Measurements from ENCODE around the gene PSMD8. TPM values are rescaled to one million over a fixed set of nuclear protein-coding genes. Genes with fewer than 3 reads are reported as not detected.
A peak's percentile ranks its signal among the peaks of the same experiment; 100 is the strongest.
"Not testable (repeated sequence)": the region's sequence is repeated elsewhere in the genome, so short reads cannot be mapped to it uniquely, and the experiment has no call there.

Gene PSMD8
- total RNA-seq, 1 donor from 2014 or later, result 316 TPM

- no peak for TF ChIP-seq CTCF (IDR thresholded peaks at IDR 0.05; ENCODE audit: insufficient read depth, low read length, poor library complexity, severe bottlenecking)
- Histone ChIP-seq H3K27me3 (ENCODE audit: control insufficient read depth, insufficient read depth, low read length) (peaks cover 50% of the 10 kb centered on the region), H3K4me3 (ENCODE audit: low read depth, low read length) (no peak overlapping the region), H3K36me3 (ENCODE audit: control insufficient read depth, insufficient read depth, low read length) (no peaks in the 10 kb centered on the region)
- DNase-seq (ENCODE audit: low read depth), result no peak
These were observed 14.9 kb upstream of the PSMD8 start for GRCh38 chr19:38359242-38360021.

GRCh38 chr19:38360351-38360750, 14.0 kb upstream of the PSMD8 start:
- Histone ChIP-seq H3K27me3 (ENCODE audit: control insufficient read depth, insufficient read depth, low read length) (peaks cover 47% of the 10 kb centered on the region), H3K4me3 (ENCODE audit: low read depth, low read length) (no peak overlapping the region), H3K36me3 (ENCODE audit: control insufficient read depth, insufficient read depth, low read length) (no peaks in the 10 kb centered on the region)
- TF ChIP-seq CTCF (IDR thresholded peaks at IDR 0.05; ENCODE audit: insufficient read depth, low read length, poor library complexity, severe bottlenecking), result no peak
- no peak for DNase-seq (ENCODE audit: low read depth)

GRCh38 chr19:38360839-38361631, 13.3 kb upstream of the PSMD8 start:
- no peak for DNase-seq (ENCODE audit: low read depth)
- Histone ChIP-seq H3K27me3 (ENCODE audit: control insufficient read depth, insufficient read depth, low read length) (peaks cover 47% of the 10 kb centered on the region), H3K4me3 (ENCODE audit: low read depth, low read length) (peak overlapping the region; percentile 58), H3K36me3 (ENCODE audit: control insufficient read depth, insufficient read depth, low read length) (no peaks in the 10 kb centered on the region)
- TF ChIP-seq CTCF (IDR thresholded peaks at IDR 0.05; ENCODE audit: insufficient read depth, low read length, poor library complexity, severe bottlenecking), result no peak

- H3K4me3 ChIP-seq (ENCODE audit: low read depth, low read length), result peak overlapping the region; percentile 58
- no peaks in the 10 kb centered on the region for H3K36me3 ChIP-seq (ENCODE audit: control insufficient read depth, insufficient read depth, low read length)
- peak; percentile 50 for DNase-seq (ENCODE audit: low read depth)
- peaks cover 41% of the 10 kb centered on the region for H3K27me3 ChIP-seq (ENCODE audit: control insufficient read depth, insufficient read depth, low read length)
- no peak for TF ChIP-seq CTCF (IDR thresholded peaks at IDR 0.05; ENCODE audit: insufficient read depth, low read length, poor library complexity, severe bottlenecking)
These were observed 12.7 kb upstream of the PSMD8 start for GRCh38 chr19:38361633-38362075.

- no peak for DNase-seq (ENCODE audit: low read depth)
- H3K4me3 ChIP-seq (ENCODE audit: low read depth, low read length), result peak overlapping the region; percentile 58
- H3K27me3 ChIP-seq (ENCODE audit: control insufficient read depth, insufficient read depth, low read length), result peaks cover 38% of the 10 kb centered on the region
- TF ChIP-seq CTCF (IDR thresholded peaks at IDR 0.05; ENCODE audit: insufficient read depth, low read length, poor library complexity, severe bottlenecking), result no peak
- no peaks in the 10 kb centered on the region for H3K36me3 ChIP-seq (ENCODE audit: control insufficient read depth, insufficient read depth, low read length)
These were observed 12.1 kb upstream of the PSMD8 start for GRCh38 chr19:38362076-38362945.

- H3K36me3 ChIP-seq (ENCODE audit: control insufficient read depth, insufficient read depth, low read length); DNase-seq (ENCODE audit: low read depth); H3K4me3 ChIP-seq (ENCODE audit: low read depth, low read length): not testable (repeated sequence)
- H3K27me3 ChIP-seq (ENCODE audit: control insufficient read depth, insufficient read depth, low read length), result peaks cover 34% of the 10 kb centered on the region
These were observed 11.3 kb upstream of the PSMD8 start for GRCh38 chr19:38362946-38363688.
